HG03103 (cell line): ENCODE measurements around the gene DNAL1.
A peak's percentile ranks its signal among the peaks of the same experiment; 100 is the strongest.
"Not testable (repeated sequence)": the region's sequence is repeated elsewhere in the genome, so short reads cannot be mapped to it uniquely, and the experiment has no call there.

ENCODE experiments used
- ATAC-seq: cut with Tn5 transposase; IDR thresholded peaks from one replicate; pipeline ENCODE4 v1.9.1; 2021; ENCODE audit warnings: low read depth; ENCODE audit not compliant: unreplicated experiment

The DNAL1 gene, protein sequence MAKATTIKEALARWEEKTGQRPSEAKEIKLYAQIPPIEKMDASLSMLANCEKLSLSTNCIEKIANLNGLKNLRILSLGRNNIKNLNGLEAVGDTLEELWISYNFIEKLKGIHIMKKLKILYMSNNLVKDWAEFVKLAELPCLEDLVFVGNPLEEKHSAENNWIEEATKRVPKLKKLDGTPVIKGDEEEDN

DNA sequence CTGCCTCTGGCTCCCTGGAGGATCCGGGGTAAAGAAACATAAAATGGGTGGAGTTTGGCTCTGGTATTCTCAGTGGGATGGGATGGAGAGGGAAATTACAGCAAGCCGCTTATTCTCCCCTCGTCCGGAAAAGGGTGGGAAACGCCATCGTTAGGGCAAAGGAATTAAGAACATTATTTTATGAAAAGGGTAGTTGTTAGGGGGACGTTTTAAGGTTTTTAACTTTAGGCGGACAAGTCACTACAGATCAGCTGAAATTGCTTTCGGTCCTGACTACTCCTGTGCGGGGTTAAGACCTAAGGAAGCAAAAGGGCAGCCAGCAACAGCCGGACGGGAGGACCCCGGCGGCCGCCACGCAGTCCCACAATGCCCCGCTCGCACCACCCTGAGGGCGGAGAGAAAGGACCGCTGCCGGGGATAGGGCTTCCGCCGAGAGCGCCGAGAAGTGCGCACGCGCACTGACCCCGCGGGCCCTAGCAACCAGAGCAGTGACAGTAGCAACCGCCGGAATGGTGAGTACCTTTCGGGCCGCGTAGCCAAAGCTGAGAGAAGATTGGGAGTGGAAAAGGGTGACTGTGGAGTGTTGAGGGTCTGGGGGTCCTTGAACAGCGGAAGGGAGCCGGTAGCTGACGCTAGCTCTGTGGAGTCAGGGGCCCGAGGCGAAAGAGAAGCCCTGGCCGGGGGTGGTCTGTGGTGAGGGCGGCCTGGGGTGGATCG lies at the start of gene DNAL1:
TSS of gene DNAL1 (plus strand) at position 456 of the 717 bp plus-strand sequence. CDS start at position 510, 54 bp downstream.
- ATAC-seq: peak; percentile 87

DNA sequence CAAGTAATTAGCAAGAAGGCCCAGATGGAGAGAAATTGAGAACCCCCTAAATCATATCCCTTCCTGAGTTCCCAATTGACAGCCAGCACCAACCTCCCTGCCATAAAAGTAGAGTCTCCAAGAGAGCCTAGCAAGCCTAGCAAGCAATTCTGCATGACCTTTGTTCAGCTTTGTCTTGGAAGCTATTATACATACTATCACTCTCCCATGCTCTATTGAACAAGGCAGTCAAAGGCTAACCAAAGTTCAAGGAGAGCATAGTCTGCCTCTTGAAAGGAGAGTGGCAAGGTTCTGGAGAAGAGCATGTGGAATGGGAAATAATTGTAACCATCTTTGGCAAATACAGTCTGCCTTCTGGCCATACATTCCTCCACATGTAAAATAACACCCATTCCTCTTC lies 45.3 kb upstream of the DNAL1 start:
- ATAC-seq: no peak

DNA sequence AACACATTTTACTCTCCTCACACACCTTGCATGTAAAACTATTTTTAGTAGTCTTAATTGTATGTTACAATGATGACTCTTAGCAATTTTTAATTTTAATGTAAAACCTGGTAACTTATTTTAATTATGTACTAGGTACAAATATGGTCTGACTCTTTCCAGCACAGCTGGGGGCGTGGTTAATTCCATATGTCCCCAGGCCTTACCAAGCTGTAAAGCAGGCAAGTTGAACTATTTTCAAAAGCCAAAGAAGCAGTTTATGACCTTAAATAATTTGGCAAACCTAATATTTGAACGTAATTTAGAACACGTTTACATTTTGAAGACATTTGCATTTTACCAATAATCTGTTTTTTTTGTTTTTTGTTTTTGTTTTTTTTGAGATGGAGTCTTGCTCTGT lies 41.8 kb upstream of the DNAL1 start:
- no peak for ATAC-seq

DNA sequence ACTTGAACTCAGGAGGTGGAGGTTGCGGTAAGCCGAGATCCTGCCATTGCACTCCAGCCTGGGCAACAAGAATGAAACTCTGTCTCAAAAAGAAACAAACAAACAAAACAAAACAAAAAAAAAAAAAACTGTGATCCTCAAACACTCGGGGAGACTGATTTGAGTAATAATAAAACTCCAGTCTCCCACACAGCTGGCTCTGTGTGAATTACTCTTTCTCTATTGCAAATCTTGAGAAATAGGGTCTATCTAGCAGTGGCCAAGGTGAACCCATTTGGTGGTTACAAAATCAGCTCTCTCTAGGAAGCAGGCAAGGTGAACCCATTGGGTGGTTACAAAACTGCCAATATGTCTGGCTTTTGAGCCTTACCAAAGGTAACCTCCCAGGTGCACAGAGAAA lies 38.5 kb upstream of the DNAL1 start:
- no peak for ATAC-seq

DNA sequence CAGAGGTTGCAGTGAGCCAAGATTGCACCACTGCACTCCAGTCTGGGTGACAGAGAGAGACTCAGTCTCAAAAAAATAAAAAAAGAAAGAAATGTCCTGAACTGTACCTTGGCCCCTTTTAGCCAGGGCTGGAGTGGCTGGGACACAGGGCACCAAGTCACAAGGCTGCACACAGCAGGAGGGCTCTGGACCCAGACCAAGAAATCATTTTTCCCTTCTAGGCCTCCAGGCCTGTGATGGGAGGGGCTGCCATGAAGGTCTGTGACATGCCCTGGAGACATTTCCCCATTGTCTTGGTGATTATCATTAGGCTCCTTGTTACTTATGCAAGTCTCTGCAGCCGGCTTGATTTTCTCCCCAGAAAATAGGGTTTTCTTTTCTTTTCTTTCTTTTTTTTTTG lies 37.5 kb upstream of the DNAL1 start:
- no peak for ATAC-seq

DNA sequence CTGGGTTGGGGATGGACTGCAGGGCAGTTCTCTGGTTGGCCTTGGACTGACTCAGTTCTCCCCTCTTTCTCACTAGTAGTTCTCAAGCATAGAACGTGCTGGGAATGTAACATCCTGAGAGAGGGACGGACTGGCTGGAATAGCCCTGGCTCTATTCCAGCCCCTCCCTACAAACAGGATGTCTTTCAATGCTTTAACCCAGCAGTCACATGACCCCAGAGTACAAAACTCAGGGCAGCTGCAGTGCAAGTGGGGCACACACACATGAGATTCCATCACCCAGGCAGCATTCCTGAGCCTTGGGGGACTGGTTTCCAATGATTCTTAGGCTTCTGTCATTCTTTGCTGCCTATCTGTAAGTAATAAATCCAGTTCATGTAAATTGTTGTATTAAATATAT lies 34.1 kb upstream of the DNAL1 start:
- ATAC-seq: no peak

DNA sequence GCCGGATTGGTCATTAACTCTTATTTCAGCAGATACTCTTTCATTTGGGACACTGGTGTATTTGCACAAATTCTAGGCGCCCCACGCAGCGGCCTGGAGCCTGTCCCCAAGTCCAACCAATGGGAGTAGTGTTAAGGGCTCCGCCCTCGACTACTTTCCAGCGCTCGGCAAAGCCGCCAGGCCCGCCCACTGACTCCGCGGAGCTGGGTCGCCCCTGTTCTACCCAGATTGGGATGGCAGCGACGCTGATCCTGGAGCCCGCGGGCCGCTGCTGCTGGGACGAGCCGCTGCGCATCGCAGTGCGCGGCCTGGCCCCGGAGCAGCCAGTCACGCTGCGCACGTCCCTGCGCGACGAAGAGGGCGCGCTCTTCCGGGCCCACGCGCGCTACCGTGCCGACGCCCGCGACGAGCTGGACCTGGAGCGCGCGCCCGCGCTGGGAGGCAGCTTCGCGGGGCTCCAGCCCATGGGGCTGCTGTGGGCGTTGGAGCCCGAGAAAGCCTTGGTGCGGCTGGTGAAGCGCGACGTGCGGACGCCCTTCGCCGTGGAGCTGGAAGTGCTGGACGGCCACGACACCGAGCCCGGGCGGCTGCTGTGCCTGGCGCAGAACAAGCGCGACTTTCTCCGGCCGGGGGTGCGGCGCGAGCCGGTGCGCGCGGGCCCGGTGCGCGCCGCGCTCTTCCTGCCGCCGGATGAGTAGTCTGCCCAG lies 32.3 kb upstream of the DNAL1 start, which contains the start of gene ACOT6:
TSS of gene ACOT6 (plus strand) at position 179 of the 707 bp plus-strand sequence. CDS start at position 234, 55 bp downstream.
- ATAC-seq: no peak

DNA sequence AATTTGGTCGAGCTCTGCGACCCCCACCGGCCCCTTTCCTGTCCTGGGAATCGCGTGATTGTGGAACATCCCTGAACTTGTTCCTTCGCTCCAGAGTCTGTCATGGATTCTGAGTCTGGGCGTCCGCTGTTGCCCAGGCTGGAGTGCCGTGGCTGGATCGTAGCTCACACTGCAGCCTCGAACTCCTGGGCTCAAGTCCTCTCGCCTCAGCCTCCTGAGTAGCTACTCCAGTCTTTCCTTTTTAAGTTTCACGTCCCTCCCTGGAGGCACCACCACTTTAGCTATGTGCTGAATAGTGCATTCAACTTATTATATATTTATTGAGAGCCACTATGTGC lies 31.8 kb upstream of the DNAL1 start:
- ATAC-seq: no peak

DNA sequence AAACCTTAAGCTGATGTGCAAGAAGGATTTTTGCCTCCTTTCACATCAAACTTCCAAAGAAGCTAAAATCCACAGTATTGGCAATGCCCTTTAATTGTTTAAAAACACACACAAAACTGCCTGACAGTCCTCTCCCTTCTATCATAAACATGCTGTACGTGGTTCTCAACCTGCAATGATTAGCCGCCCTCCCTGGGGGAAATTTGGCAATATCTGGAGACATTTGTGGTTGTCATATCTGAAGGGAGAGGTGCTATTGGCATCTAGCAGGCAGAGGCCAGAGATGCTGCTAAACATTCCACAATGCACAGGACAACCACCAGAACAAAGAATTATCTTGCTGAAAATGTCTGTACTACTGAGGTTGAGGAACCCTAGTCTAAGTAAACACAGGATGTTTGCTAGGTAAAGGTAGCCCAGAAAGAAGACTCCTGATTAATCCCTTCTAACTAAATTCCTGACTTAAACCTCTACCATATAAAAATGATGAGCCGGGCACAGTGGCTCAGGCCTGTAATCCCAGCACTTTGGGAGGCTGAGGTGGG lies 31.3 kb upstream of the DNAL1 start:
- no peak for ATAC-seq

DNA sequence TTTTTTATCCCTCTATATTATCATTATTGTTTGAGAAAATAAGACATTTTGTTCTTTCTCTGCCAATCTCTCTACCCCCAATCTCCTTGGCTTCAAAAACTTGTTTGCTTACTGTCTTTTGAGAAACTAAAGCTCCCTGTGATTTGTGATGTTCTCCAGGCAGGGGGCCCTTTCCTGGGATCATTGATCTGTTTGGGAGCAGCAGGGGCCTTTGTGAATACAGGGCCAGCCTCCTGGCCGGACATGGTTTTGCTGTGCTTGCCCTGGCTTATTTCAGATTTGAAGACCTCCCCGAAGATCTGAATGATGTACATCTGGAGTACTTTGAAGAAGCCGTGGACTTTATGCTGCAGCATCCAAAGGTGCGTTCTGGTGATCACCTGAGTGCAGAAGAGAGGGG lies 28.0 kb upstream of the DNAL1 start:
- ATAC-seq: no peak

DNA sequence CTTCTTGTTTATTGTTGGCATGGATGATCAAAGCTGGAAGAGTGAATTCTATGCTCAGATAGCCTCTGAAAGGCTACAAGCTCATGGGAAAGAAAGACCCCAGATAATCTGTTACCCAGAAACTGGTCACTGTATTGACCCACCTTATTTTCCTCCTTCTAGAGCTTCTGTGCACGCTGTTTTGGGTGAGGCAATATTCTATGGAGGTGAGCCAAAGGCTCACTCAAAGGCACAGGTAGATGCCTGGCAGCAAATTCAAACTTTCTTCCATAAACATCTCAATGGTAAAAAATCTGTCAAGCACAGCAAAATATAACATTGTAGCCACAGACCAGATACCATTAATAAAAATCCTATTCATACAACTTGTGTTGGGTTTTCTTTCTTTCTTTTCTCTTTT lies 25.3 kb upstream of the DNAL1 start:
- ATAC-seq: no peak

DNA sequence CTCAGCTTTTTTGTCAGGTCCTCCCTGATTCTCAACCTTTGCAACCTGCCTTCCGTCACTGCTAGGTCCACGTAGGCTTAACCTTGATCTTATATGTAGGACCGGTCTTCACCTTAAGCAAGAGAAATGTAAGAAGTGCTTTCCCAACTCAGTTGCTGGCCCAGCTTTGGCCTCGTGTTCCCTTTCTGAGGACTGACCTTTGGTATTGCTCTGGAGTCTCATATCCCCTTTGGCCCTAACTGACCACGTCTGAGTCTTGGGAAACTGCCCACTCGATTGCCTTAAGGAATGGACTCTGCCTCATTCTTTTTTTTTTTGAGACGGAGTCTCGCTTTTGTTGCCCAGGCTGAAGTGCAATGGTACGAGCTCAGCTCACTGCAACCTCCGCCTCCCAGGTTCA lies 24.5 kb upstream of the DNAL1 start:
- no peak for ATAC-seq

DNA sequence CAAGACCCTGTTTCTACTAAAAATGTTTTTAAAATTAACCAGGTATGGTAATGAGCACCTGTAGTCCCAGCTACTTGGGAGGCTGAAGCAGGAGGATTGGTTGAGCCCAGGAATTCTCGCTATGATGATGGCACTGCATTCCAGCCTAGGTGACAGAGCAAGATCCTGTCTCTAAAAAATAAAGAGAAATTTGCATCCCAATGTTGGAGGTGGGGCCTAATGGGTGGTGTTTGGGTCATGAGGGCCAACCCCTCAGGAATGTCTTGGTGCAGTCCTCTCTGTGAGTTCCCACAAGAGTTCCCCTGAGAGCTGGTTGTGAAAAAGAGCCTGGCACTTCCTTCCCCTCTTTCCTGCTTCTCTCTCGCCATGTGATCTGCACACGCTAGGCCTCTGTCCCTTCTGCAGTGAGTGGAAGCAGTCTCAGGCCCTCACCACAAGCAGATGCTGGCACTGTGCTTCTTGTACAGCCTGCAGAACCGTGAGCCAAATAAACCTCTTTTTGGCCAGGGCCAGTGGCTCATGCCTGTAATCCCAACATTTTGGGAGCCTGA lies 21.2 kb upstream of the DNAL1 start:
- ATAC-seq: no peak

DNA sequence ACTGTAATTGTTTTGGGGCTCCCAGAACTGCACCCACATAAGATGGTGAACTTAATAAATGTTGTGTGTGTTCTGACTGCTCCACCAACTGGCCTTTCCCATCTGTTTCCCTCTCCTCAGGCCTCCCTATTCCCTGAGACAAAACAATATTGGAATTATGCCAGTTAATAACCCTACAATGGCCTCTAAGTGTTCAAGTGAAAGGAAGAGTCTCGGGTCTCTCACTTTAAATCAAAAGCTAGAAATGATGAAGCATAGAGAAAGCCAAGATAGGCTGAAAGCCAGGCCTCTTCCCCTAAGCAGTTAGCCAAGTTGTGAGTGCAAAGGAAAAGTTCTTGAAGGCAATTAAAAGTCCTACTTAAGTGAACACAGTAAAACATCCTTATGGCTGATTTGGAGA lies 19.1 kb upstream of the DNAL1 start:
- no peak for ATAC-seq

DNA sequence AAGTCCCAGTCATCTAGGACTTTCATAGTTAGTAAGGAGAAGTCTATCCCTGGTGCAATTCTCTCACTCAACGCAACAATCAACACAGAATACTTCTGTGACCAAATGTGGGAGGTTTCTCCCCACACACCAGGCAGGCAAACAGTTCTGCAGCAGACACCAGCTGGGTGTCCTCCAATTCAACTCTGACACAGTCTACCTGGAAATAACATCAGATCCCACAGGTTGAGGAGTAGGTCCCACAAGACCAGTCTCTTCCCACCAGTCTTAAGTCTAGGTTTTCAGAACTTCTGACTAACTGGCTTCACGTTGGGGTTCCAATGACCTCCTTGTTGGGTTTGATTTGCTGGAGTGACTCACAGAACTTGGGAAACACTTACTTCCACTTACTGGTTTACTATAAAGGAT lies 17.6 kb upstream of the DNAL1 start:
- no peak for ATAC-seq

DNA sequence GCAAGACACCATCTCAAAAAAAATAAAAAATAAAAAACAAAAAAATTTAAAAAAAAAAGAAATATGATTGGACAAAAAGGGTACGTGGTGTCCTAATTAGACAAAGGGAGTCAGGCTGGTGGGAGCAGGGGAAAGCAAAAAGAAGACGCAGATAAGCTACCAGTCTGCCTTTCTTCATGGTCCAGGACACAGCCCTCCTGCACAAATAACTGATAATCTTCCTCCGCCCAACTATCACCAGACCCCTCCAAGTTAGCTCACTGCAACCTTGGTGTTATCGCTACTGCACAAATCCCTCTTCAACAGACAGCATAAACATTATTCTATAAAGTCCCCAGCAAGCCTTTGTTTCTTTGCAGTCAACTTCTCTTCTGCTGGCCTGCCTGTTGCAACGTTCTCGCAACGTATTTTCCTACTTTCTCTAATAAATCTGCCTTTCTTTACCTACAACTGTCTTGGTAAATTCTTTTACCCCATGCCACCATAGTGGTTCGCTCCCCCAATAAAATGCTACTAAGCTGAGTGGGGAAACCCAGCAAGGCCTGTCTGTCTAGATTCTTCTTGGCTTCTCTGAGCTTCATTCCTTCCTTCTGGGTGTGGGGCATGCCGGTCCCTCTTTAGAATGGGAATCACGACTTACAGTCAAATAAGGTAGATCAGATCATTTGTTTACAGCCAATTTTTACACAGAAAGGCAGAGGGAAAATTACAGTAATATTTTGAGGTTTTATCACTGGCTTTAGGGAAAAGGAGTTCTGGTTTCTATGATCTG lies 14.6 kb upstream of the DNAL1 start:
- ATAC-seq: no peak

DNA sequence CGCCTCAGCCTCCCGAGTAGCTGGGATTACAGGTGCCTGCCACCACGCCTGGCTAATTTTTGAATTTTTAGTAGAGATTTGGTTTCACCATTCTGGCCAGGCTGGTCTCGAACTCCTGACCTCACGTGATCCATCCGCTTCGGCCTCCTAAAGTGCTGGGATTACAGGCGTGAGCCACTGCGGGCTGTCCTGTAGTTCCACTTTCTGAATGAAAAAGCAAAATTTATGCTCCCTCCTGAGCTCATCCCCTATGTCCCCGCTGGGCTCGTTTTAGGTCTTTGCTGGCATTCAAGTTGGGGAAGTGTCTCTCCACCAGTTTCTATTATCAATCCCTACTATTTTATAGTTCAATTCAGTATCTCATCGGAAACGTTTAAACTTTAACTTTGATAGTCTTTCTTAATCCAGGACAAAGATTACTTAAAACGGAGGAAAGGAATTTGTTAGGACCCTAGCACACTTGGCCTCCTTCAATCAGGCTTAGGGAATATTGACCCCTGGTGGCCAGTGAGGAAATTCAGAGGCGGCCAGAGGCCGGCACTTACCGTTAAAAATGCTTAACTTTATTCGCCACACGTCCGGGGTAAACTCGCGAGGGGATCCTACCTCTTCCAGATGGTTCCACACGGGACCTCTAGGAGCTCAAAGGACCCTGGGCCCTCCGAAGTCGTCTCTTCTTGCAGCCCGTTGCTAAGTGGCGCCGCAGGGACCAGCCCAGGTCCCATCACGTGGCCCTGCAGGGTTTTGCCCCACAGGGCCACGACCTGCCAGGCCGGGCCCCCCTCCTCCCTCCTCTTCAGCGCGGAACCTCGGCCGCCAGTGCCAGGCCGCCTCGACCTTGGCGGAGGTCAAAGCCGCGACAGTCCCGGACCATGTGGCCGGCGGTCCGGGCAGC lies 11.4 kb upstream of the DNAL1 start:
- ATAC-seq: no peak

DNA sequence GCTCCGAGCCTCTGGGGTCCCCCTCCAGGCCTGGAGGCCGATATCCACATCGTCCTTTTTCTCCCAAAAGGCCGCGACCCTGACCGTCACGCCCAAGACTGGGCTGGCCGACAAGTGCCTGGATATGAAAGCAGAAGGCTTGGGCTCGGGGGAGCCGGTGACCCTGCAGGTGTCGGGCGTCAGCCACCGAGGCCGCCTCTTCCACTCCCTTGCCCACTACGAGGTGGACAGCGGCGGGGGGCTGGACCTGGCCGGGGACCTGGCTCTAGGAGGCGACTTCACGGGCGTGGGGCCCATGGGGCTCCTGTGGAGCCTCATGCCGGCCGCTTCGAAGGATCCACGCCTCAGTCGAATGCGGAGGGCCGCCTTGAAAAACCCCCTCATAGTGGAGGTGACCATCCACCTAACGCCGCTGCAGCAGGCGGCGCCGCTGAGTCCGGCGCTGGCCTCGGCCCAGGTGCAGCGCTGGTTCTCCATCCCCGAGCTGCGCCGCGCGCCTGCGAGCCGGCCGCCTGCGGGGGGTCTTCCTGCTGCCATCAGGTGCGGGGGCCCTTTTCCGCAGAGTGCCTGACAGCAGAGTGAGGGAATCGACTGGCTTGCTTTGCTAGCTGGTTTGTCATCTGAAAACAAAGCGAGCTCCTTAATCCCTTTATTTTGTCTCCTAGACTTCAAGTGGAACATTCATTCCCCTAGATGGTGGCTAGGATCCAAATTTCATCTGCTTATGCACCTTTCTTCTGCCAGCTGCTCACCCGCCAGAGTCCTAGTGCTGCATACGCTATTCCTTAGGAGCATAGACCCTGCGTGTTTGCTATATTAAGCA lies 10.6 kb upstream of the DNAL1 start:
- no peak for ATAC-seq

DNA sequence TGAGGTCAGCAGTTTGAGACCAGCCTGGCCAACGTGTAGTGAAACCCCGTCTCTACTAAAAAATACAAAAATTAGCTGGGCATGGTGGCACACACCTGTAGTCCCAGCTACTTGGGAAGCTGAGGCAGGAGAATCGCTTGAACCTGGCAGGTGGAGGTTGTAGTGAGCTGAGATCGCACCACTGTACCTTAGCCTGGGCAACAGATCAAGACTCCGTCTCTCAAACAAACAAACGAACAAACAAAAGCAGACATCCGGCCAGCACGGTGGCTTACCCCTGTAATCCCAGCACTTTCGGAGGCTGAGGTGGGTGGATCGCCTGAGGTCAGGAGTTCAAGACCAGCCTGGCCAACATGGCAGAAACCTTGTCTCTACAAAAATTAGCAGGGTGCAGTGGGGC lies 8.4 kb upstream of the DNAL1 start:
- not testable (repeated sequence) for ATAC-seq
